ENCODE data around the gene AMER1. TPM values are rescaled to one million over a fixed set of nuclear protein-coding genes. Genes with fewer than 3 reads are reported as not detected.
A peak's percentile ranks its signal among the peaks of the same experiment; 100 is the strongest.

Gene AMER1
- total and polyA plus RNA-seq, 12 donors, result 0.54 to 8.7 (median 4.3) TPM

- intact Hi-C loops (cut with DNase I), result no loop called here
- Histone ChIP-seq H3K4me1 (replicated peaks in 1 of 2) (no peaks in the 10 kb centered on the region), H3K27me3 (no peaks in the 10 kb centered on the region), H3K4me3 (no peak overlapping the region), H3K27ac (no peak overlapping the region), H3K9me3 (replicated peaks in 1 of 3) (no peaks in the 10 kb centered on the region), H3K36me3 (replicated peaks in 1 of 2) (no peaks in the 10 kb centered on the region)
- no peak for DNase-seq
- WGBS, 4 donors, result 80 to 94% (median 93%) methylated on average over 2 of the region's 2 CpGs; no CpG with 5 or more reads in 1 of the 4 donors
- TF ChIP-seq POLR2A (IDR thresholded peaks at IDR 0.05) (no peak), CTCF (IDR thresholded peaks at IDR 0.05) (no peak)
These were observed 21.1 kb downstream of the AMER1 start for GRCh38 chrX:64184396-64184795.

- WGBS, 4 donors, result 69 to 100% (median 87%) methylated on average over 2 of the region's 2 CpGs
- intact Hi-C loops (cut with DNase I), result no loop called here
- TF ChIP-seq POLR2A (IDR thresholded peaks at IDR 0.05) (no peak), CTCF (IDR thresholded peaks at IDR 0.05) (no peak)
These were observed 23.3 kb downstream of the AMER1 start for GRCh38 chrX:64182208-64182607.

DNA sequence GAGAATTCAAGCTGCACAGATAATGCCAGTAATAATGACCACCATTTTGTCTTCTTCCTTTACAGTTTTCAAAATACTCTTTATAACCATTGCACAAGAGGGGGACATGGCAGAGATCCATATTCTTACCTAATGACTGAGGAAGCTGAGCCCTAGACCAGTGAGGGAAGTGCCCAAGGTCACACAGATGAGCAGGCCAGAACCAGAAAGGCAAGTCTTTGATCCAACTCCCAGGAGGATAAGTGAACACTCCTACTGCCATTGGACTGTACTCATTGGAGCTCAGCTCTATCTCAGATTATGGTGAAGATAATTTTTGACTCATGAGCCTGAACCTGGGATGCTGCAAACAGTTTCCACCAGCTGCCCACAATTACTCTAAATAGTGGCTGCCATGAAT is 28.6 kb downstream of the AMER1 start:
- no peaks in the 10 kb centered on the region for H3K36me3 ChIP-seq (replicated peaks in 1 of 2)
- H3K4me3 ChIP-seq, result no peak overlapping the region
- H3K27ac ChIP-seq, result no peak overlapping the region
- H3K27me3 ChIP-seq, result no peaks in the 10 kb centered on the region
- intact Hi-C loops (cut with DNase I), result no loop called here
- peak in 4 of 7 donors; percentile 25 to 52 (median 34) for DNase-seq
- H3K4me1 ChIP-seq (replicated peaks in 1 of 2), result no peaks in the 10 kb centered on the region
- no peaks in the 10 kb centered on the region for H3K9me3 ChIP-seq (replicated peaks in 1 of 3)
- no peak for TF ChIP-seq CTCF (IDR thresholded peaks at IDR 0.05)
- no peak for TF ChIP-seq POLR2A (IDR thresholded peaks at IDR 0.05)

More at GRCh38 chrX:64182208-64182607, 23.3 kb downstream of the AMER1 start:
- H3K27me3 ChIP-seq, result no peaks in the 10 kb centered on the region
- no peaks in the 10 kb centered on the region for H3K4me1 ChIP-seq (replicated peaks in 1 of 2)
- H3K36me3 ChIP-seq (replicated peaks in 1 of 2), result no peaks in the 10 kb centered on the region
- H3K4me3 ChIP-seq, result no peak overlapping the region
- no peak overlapping the region for H3K27ac ChIP-seq
- no peak for DNase-seq
- no peaks in the 10 kb centered on the region for H3K9me3 ChIP-seq (replicated peaks in 1 of 3)

DNA sequence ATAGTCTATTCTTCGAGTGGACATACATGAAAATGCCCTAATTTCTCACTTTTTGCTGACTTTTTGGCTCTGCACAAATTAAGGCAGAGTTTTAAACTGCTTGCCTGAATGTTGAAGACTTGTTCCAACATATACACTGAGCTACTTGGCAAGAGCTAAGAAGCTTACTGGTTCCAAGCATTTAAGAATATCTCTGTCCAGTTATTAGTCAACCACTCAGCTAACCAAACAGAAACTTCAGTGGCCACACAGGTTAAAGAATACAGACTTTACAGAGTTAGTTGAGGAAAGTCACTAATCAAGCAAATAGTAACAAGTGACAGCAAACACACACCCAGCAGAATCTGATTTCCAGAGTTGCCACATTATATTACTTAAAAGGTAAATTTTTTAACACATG is 35.5 kb downstream of the AMER1 start:
- H3K9me3 ChIP-seq (replicated peaks in 1 of 3), result no peaks in the 10 kb centered on the region
- intact Hi-C loops (cut with DNase I), result no loop called here
- H3K27ac ChIP-seq, result no peak overlapping the region
- H3K4me3 ChIP-seq, result no peak overlapping the region
- WGBS, 4 donors, result 39 to 87% (median 64%) methylated on average over 1 of the region's 1 CpG
- TF ChIP-seq POLR2A (IDR thresholded peaks at IDR 0.05) (no peak), CTCF (IDR thresholded peaks at IDR 0.05) (no peak)
- H3K36me3 ChIP-seq (replicated peaks in 1 of 2), result no peaks in the 10 kb centered on the region
- no peaks in the 10 kb centered on the region for H3K27me3 ChIP-seq
- H3K4me1 ChIP-seq (replicated peaks in 1 of 2), result no peaks in the 10 kb centered on the region
- DNase-seq, result no peak

All from adrenal gland (tissue), 12 donors.